Activated CD4-positive, alpha-beta T cell treated with anti-CD3 and anti-CD28 coated beads for 24 hours (primary cell): Measurements from ENCODE around the gene DLGAP1.
"Not testable (repeated sequence)": the region's sequence is repeated elsewhere in the genome, so short reads cannot be mapped to it uniquely, and the experiment has no call there.

ENCODE experiments used
- DNase-seq, 2 donors: peaks; one replicate each; pipeline ENCODE4 v3.0.0-alpha.2; 2020; ENCODE audit warnings: low read depth in 2 of 2

The DLGAP1 gene

DNA sequence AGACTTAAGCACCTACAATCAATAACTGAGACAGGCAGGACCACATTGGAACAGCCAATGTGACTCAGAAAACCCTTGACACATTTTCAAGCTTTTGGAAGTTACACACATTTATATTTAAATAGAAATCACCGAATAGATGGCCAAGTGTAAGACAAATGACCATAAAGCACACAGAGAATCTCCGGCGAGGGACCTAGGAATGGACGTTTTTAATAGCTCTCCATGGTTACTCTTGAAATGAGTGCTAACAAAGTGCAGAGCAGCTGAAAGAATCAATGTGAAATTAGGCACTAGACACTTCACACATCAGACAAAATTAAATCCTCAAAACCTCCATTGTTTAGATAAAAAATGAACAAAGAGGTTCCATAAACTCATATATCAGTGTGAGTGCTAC is 376.9 kb downstream of the DLGAP1 start:
- no peak for DNase-seq

DNA sequence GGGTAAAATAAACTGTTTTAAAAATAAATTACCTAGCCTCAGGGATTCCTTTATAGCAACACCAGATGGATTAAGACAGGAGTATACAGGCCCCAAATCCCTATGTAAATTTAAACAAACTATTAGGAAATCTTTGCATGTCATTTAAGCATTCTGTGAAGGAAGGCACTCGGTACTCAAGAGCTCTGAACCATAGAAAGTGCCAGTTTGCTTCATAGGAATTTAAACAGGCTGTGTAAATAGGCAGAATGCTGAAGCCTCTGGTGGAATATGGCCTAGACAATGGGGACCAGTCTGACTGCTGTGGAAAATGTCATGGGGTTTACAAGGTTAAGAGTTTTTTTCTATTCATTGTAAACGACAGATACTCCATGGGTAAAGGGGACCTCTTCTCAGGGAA is 377.4 kb downstream of the DLGAP1 start:
- DNase-seq, result no peak

GRCh38 chr18:4077204-4077603 is 377.9 kb downstream of the DLGAP1 start:
- DNase-seq, result no peak

- no peak for DNase-seq
Measured at GRCh38 chr18:4074647-4075046, 380.5 kb downstream of the DLGAP1 start.

- no peak for DNase-seq
Measured at GRCh38 chr18:4069183-4069582, 385.9 kb downstream of the DLGAP1 start.

DNA sequence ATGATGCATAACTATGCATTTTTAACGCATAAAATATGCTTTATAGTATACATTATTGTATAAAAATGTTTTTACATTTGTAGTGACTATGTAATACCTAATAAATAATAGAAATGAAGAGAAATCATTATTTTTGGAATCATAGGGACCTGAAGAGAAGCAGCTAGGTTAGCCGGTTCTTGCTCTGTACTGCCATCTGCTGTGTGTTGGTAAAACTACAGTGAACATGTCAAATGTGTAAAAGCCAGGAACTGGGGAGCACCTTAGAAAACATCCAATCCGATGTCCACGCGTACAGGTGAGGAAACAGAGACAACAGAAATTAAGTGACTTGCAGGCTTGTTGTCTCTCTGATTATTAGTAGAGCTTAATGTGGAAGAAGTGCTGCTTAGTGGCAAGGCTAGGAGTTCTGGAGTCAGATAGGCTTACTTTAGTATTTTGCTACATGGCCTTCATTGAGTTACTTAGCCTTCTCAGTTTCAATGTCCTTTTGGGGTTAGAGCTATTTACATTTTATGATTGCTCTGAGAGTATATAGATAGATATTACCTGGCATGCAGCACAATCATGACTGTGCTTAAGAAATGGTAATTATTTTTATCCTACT is 386.5 kb downstream of the DLGAP1 start:
- DNase-seq, result peak; percentile 1 to 12

DNA sequence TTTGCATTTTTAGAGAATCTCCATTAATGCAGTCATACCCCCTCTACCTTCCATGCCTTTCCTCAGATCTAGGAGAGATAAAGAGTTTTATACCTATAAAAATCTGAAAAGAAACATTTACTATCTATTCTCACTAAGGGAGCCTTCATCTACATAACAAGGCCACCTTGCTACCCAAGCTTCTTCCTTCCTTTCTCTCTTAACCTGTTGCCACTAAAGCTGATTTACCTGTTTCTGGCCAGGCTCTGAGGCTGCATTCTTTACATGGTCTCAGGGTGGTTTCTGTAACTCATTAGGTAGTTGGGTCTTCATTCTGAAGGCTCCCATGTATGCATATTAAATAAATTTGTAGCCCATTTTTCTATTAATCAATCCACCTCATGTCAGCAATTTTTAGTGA is 391.6 kb downstream of the DLGAP1 start:
- no peak for DNase-seq

GRCh38 chr18:4060427-4061281 is 394.5 kb downstream of the DLGAP1 start:
- DNase-seq, result no peak

DNA sequence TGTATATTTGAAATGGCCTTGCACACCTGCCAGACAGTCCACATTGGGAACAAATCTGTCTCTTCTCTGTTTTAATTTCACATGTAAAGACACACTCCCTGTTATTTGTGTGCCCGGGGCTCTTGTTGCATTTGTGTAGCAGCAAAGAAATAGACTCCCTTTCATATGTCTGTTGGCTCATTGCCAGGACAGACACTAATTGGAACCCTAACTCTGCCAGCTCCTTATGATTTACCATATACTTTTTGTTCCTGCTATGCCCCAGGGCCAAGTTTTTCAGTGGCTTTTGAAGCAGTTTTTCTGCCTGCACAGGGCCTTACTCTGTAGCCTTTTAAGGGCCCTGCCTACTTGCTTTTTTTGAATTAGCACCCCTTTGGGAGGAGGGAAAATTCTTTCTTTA is 396.9 kb downstream of the DLGAP1 start:
- DNase-seq, result no peak

DNA sequence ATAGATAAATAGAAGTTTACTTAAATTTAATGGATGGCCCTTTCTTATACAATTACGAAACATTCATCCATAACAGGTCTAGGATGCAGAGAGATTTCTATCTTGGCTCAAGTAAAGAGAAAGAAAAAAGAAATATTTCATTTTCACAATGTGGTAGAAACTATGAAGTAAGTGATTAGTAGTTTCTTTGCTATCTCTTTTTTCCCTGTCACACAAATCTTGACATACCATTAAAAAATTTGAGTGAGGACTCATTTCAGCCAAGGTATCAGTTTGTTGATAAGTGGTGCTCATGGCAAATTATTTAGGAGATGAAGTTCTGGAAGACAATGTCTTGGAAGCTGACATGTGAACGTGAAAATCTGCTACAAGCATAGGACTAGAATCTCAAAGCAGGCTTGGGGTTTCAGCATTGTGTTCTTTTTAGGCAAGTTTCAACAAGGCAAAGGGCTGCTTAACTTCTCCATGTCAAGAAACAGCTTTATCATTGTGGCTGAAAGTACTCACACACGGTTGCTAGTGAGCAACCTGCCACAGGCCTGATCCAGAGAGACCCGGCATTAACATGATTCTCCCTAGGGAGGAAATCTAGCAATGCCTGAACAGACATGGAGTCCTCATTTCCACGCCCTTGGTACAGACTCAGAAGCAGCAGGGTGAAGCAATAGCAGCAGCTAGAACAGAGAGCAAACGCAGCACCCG is 414.6 kb downstream of the DLGAP1 start:
- DNase-seq, result no peak

- DNase-seq, result no peak
Measured at GRCh38 chr18:4035521-4035920, 419.6 kb downstream of the DLGAP1 start.

GRCh38 chr18:4034815-4035214 is 420.3 kb downstream of the DLGAP1 start:
- not testable (repeated sequence) for DNase-seq

DNA sequence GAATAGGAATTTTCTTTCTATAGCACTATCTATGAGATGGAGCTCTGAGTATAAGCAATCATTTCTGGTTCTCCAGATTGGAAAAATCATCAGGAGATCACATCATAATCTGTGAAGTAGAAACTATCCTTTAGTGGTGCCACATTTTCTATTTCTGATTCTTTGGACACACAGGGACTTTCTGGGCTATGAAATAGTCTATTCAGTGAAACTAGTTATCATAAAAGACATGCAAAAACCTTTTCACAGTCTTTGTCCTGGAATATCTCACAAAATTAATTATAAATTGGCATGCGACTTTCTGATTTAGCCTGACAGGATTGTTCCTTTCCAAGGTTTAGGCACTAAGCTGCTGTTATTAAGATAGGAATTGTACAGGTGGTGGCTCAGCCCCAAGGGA is 428.6 kb downstream of the DLGAP1 start:
- no peak for DNase-seq

DNA sequence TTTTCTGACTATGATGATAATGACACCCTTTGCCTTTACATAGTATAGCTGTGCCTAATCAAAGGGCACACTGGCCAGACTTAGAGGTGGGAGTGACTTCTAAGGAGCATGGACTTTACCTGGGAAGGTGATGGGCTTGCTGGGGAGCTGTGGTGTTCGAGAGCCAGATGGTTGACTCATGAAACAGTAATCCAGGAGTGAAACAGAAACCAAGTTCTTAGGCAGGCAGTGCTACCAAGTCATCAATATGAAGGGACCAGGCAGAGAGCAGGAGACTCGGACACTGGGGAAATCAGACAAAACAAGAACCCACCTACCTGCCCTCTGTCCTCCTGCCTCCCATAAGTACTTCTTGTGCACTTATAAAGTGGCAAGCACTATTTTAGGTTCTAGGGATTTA is 430.4 kb downstream of the DLGAP1 start:
- DNase-seq, result no peak

DNA sequence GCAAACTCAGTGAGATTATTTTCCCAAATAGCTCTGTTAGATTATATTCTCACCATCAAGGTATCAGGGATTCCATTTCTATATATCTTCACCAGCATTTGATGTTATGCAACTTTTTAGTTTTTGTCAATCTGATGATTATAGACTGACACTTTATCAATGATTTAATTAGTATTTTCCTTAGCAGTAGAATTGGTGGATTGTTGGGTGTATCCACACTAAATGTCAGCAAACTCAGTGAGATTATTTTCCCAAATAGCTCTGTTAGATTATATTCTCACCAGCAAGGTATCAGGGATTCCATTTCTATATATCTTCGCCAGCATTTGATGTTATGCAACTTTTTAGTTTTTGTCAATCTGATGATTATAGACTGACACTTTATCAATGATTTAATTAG is 432.4 kb downstream of the DLGAP1 start:
- DNase-seq, result not testable (repeated sequence)

DNA sequence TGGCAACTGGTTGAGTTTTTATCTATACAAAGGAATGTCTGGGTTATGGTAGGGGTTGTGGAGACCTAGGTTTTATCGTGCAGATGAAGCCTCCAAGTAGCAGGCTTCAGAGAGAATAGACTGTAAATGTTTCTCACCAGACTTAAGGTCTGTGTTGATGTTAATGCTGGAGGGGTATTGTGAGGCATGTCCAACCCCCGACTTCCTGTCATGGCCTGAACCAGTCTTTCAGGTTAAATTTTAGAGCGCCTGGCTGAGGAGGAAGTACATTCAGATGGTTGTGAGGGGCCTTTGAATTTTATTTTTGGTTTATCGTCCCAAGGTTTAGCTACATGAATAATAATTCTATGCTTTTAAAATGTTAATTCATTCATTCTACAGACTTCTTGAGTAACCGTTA is 435.1 kb downstream of the DLGAP1 start:
- DNase-seq, result no peak

DNA sequence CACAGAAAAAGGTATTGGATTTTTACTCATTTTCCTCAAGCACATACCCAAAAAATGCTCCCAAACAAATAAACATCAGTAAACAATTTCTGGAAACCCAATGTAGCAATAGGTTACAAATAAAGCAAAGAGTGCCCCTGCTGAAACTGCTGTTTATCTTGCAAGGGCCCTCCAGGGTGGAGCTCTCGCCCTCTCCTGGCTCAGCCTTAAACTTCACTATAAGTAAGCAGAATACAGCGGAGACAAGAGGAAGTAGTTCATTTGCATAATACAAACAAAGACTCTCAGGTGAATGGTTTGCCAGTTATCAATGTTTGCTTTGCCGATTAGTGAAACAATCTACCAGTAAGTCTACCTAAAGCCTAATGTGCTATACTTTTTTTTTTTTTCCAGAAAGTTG is 437.6 kb downstream of the DLGAP1 start:
- DNase-seq, result no peak

DNA sequence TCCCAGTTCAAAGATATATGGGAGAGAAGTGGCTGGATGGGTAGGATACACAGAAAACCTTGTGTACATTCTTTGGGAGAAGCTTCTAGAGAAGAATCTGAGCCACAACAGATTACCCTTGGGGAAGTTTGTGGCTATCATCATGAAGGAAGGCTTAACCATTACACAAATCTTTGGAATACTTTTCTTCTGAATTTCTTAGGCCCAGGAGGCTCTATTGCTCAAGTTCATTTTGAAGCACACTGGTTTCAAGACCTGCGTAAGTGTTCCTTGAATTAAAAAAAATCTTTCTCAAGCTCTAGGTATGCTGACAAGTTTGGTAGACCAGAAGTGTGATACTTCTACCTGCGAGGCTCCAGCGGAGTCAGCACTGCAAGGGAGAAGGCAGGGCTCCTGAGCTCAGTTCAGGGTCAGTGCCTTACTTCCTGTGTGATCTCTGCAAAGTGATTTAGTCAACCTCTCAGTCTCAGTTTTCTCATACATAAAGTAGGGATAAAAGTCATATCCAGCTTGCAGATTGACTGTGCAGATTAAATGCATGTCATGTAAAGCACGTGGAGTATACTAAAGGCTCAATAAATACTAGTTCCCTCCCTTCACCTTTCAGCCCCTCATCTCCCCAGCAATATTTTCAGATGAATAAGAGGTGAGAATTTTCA is 438.6 kb downstream of the DLGAP1 start:
- no peak for DNase-seq

- DNase-seq, result no peak
Measured at GRCh38 chr18:4007846-4008245, 447.3 kb downstream of the DLGAP1 start.

DNA sequence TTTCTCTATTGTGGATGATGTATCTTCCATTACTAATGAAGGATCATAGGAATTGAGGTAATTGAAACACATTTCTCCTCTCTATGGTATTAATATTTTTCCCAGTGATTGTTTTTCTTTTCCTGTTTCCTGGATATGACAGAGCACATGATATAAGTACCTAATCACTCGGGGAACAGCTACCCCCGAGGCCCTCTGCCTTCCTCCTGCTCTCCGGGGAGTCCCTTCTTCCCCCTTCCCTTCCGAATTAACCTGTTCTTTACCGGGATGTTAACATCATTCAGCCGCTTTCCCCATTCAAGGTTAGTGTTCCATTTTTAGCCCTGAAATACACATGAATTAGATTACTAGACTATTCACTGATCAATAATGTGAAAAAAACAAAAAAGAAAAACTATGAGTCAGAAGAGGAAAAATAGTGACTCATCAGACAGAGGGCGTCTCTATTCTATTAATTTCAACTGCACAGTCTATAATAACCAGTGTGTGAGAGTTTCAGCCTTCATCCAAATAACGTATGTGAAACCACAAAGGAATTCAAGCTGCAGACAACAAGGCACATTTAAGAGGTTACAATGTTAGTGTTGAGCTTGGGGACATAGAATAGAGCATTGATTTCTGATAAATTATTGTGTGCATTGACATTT is 450.8 kb downstream of the DLGAP1 start:
- DNase-seq, result no peak

GRCh38 chr18:3998698-3999333 is 456.3 kb downstream of the DLGAP1 start:
- no peak for DNase-seq
